Measurements from ENCODE around the gene C2orf80.

GRCh38 chr2:208150094-208150493 is 39.7 kb downstream of the C2orf80 start:
- TF ChIP-seq, protein P1, sequence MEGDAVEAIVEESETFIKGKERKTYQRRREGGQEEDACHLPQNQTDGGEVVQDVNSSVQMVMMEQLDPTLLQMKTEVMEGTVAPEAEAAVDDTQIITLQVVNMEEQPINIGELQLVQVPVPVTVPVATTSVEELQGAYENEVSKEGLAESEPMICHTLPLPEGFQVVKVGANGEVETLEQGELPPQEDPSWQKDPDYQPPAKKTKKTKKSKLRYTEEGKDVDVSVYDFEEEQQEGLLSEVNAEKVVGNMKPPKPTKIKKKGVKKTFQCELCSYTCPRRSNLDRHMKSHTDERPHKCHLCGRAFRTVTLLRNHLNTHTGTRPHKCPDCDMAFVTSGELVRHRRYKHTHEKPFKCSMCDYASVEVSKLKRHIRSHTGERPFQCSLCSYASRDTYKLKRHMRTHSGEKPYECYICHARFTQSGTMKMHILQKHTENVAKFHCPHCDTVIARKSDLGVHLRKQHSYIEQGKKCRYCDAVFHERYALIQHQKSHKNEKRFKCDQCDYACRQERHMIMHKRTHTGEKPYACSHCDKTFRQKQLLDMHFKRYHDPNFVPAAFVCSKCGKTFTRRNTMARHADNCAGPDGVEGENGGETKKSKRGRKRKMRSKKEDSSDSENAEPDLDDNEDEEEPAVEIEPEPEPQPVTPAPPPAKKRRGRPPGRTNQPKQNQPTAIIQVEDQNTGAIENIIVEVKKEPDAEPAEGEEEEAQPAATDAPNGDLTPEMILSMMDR (IDR thresholded peaks at IDR 0.05): no peak
- TF ChIP-seq POLR2A (IDR thresholded peaks at IDR 0.05): no peak
